ENCODE results near the gene JPH2. TPM values are rescaled to one million over a fixed set of nuclear protein-coding genes. Genes with fewer than 3 reads are reported as not detected.

The JPH2 gene
- total RNA-seq, 1 experiment from 2014 or later: 0.17 TPM

- no peak overlapping the region for H3K4me2 ChIP-seq (ENCODE audit: low read length)
- H3K9me3 ChIP-seq (ENCODE audit: control insufficient read depth in 1 of 2, insufficient read depth in 1 of 2, low read depth in 1 of 2, low read length in 2 of 2): no peaks in the 10 kb centered on the region
- no peaks in the 10 kb centered on the region for H3K9me2 ChIP-seq (ENCODE audit: insufficient read depth)
- intact Hi-C loops (cut with micrococcal nuclease): no loop called here
- H2AFZ ChIP-seq (ENCODE audit: low read depth, low read length, poor library complexity, severe bottlenecking): no peak overlapping the region
- H3K4me3 ChIP-seq (replicated peaks in 1 of 2; ENCODE audit: low read depth in 1 of 2, low read length in 2 of 2): no peak overlapping the region
- H3K27me3 ChIP-seq (ENCODE audit: insufficient read depth, low read length): no peaks in the 10 kb centered on the region
- no peaks in the 10 kb centered on the region for H3K36me3 ChIP-seq (ENCODE audit: control insufficient read depth in 1 of 2, insufficient read depth in 2 of 2, low read length in 2 of 2)
- TF ChIP-seq ZNF274 (IDR thresholded peaks at IDR 0.05; ENCODE audit: low read depth, low read length) (no peak), FOSL1 (IDR thresholded peaks at IDR 0.05; ENCODE audit: low read depth) (no peak), CEBPB (IDR thresholded peaks at IDR 0.05; ENCODE audit: low read depth) (no peak), POLR2AphosphoS5 (IDR thresholded peaks at IDR 0.05; ENCODE audit: low read depth, low read length) (no peak), ATF3 (IDR thresholded peaks at IDR 0.05) (no peak), ZBTB33 (IDR thresholded peaks at IDR 0.05; ENCODE audit: extremely low read depth, insufficient replicate concordance, low read length) (no peak), POLR2A (IDR thresholded peaks at IDR 0.05; ENCODE audit: borderline replicate concordance, extremely low read depth, insufficient read depth, insufficient read length) (no peak), TCF7L2 (IDR thresholded peaks at IDR 0.05; ENCODE audit: borderline replicate concordance, extremely low read depth, insufficient read depth, insufficient read length) (no peak), JUND (IDR thresholded peaks at IDR 0.05) (no peak), CBX3 (IDR thresholded peaks at IDR 0.05; ENCODE audit: low read depth) (no peak), SP1 (IDR thresholded peaks at IDR 0.05; ENCODE audit: low read depth) (no peak)
- TF ChIP-seq, protein P1, sequence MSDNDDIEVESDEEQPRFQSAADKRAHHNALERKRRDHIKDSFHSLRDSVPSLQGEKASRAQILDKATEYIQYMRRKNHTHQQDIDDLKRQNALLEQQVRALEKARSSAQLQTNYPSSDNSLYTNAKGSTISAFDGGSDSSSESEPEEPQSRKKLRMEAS (IDR thresholded peaks at IDR 0.05): no peak
- TF ChIP-seq, protein P2, sequence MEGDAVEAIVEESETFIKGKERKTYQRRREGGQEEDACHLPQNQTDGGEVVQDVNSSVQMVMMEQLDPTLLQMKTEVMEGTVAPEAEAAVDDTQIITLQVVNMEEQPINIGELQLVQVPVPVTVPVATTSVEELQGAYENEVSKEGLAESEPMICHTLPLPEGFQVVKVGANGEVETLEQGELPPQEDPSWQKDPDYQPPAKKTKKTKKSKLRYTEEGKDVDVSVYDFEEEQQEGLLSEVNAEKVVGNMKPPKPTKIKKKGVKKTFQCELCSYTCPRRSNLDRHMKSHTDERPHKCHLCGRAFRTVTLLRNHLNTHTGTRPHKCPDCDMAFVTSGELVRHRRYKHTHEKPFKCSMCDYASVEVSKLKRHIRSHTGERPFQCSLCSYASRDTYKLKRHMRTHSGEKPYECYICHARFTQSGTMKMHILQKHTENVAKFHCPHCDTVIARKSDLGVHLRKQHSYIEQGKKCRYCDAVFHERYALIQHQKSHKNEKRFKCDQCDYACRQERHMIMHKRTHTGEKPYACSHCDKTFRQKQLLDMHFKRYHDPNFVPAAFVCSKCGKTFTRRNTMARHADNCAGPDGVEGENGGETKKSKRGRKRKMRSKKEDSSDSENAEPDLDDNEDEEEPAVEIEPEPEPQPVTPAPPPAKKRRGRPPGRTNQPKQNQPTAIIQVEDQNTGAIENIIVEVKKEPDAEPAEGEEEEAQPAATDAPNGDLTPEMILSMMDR (IDR thresholded peaks at IDR 0.05 in 2 of 3, conservative IDR thresholded peaks at IDR 0.05 in 1 of 3; ENCODE audit: borderline replicate concordance in 1 of 3, insufficient read depth in 1 of 3, low read depth in 2 of 3, low read length in 2 of 3): no peak
- H3K27ac ChIP-seq (ENCODE audit: low read depth, low read length): no peak overlapping the region
- H3K4me1 ChIP-seq (ENCODE audit: control insufficient read depth in 1 of 2, insufficient read depth in 2 of 2, low read length in 2 of 2): no peaks in the 10 kb centered on the region
- POLR2A ChIA-PET: no interaction called here
- no peak for DNase-seq (ENCODE audit: low read depth, low spot score)
- no peak overlapping the region for H3K9ac ChIP-seq (ENCODE audit: low read length)
- H4K20me1 ChIP-seq (ENCODE audit: insufficient read depth): no peaks in the 10 kb centered on the region
- RAD21 ChIA-PET (ENCODE audit: low non-redundant PET in 1 of 2, low total read pairs in 2 of 2, uncharacterized antibody in 2 of 2, unreplicated experiment in 2 of 2): no interaction called here
- H3K79me2 ChIP-seq (ENCODE audit: insufficient read depth, low read length): no peaks in the 10 kb centered on the region
- no TSS peak for BruUV-seq (replicated peaks)
- no peak for ATAC-seq
- CTCF ChIA-PET: no interaction called here
These were observed 121.3 kb downstream of the JPH2 start for GRCh38 chr20:44065401-44066340.
